Measurements from ENCODE around the gene GALR1. TPM values are rescaled to one million over a fixed set of nuclear protein-coding genes. Genes with fewer than 3 reads are reported as not detected.

Gene GALR1
- total RNA-seq: not detected

GRCh38 chr18:77249569-77250500 is at the start of gene GALR1:
TSS of gene GALR1 (plus strand) at chr18:77249848. CDS start at chr18:77250549, 701 bp downstream.
- intact Hi-C loops (cut with DNase I): no loop called here
- Histone ChIP-seq H3K27me3 (peaks cover 9% of the 10 kb centered on the region), H3K4me3 (peak within 1 kb of the TSS; percentile 21 to 55), H3K36me3 (no peaks in the 10 kb centered on the region), H3K4me1 (no peaks in the 10 kb centered on the region), H3K9me3 (peaks cover 0 to 3% of the 10 kb centered on the region in 2 donors), H3K27ac (no peak within 1 kb of the TSS)
- DNase-seq (ENCODE audit: low spot score in 2 of 2): no peak
- TF ChIP-seq CTCF (IDR thresholded peaks at IDR 0.05): no peak

- no peaks in the 10 kb centered on the region for H3K36me3 ChIP-seq
- H3K4me1 ChIP-seq: no peaks in the 10 kb centered on the region
- H3K27me3 ChIP-seq: no peaks in the 10 kb centered on the region
- no peak overlapping the region for H3K27ac ChIP-seq
- H3K9me3 ChIP-seq: no peaks in the 10 kb centered on the region
- H3K4me3 ChIP-seq: no peak overlapping the region
- no peak for DNase-seq (ENCODE audit: low spot score in 2 of 2)
- intact Hi-C loops (cut with DNase I): no loop called here
- no peak for TF ChIP-seq CTCF (IDR thresholded peaks at IDR 0.05)
Measured at GRCh38 chr18:77201506-77201905, 48.1 kb upstream of the GALR1 start.

- intact Hi-C loops (cut with DNase I): no loop called here
Measured at GRCh38 chr18:77202329-77202728, 47.3 kb upstream of the GALR1 start.

GRCh38 chr18:77203071-77203470 is 46.6 kb upstream of the GALR1 start:
- no peaks in the 10 kb centered on the region for H3K36me3 ChIP-seq
- DNase-seq (ENCODE audit: low spot score in 2 of 2): no peak
- no peak for TF ChIP-seq CTCF (IDR thresholded peaks at IDR 0.05)
- H3K4me1 ChIP-seq: peaks cover 0 to 11% of the 10 kb centered on the region in 2 donors
- intact Hi-C loops (cut with DNase I): no loop called here
- H3K27me3 ChIP-seq: no peaks in the 10 kb centered on the region
- H3K4me3 ChIP-seq: no peak overlapping the region
- H3K9me3 ChIP-seq: no peaks in the 10 kb centered on the region
- no peak overlapping the region for H3K27ac ChIP-seq

More at GRCh38 chr18:77202329-77202728, 47.3 kb upstream of the GALR1 start:
- DNase-seq (ENCODE audit: low spot score in 2 of 2): no peak
- H3K36me3 ChIP-seq: no peaks in the 10 kb centered on the region
- H3K27ac ChIP-seq: no peak overlapping the region
- no peak overlapping the region for H3K4me3 ChIP-seq
- no peak for TF ChIP-seq CTCF (IDR thresholded peaks at IDR 0.05)
- peaks cover 0 to 6% of the 10 kb centered on the region in 2 donors for H3K4me1 ChIP-seq
- H3K9me3 ChIP-seq: no peaks in the 10 kb centered on the region
- H3K27me3 ChIP-seq: no peaks in the 10 kb centered on the region

GRCh38 chr18:77203851-77204250 is 45.8 kb upstream of the GALR1 start:
- no peak for DNase-seq (ENCODE audit: low spot score in 2 of 2)
- H3K9me3 ChIP-seq: no peaks in the 10 kb centered on the region
- H3K36me3 ChIP-seq: no peaks in the 10 kb centered on the region
- no peak for TF ChIP-seq CTCF (IDR thresholded peaks at IDR 0.05)
- no peak overlapping the region for H3K4me3 ChIP-seq
- intact Hi-C loops (cut with DNase I): no loop called here
- peaks cover 0 to 11% of the 10 kb centered on the region in 2 donors for H3K4me1 ChIP-seq
- no peaks in the 10 kb centered on the region for H3K27me3 ChIP-seq
- no peak overlapping the region for H3K27ac ChIP-seq
